GM18505 (cell line): ENCODE results near the gene EZH1.

Source experiments
- ATAC-seq: cut with Tn5 transposase; IDR thresholded peaks from one replicate; pipeline ENCODE4 v1.9.1; 2021; ENCODE audit not compliant: unreplicated experiment
- POLR2A ChIP-seq: IDR thresholded peaks from 4 replicates; pipeline ENCODE4 v1.6.1; 2011; ENCODE audit warnings: borderline replicate concordance; ENCODE audit not compliant: insufficient read depth, insufficient read length; ENCODE audit errors: extremely low read depth

Gene EZH1

GRCh38 chr17:42708588-42708987 is 36.3 kb downstream of the EZH1 start:
- TF ChIP-seq POLR2A, result no peak
- ATAC-seq, result no peak

- TF ChIP-seq POLR2A, result no peak
- no peak for ATAC-seq
Measured at GRCh38 chr17:42706732-42707131, 38.1 kb downstream of the EZH1 start.

- ATAC-seq, result peak; percentile 65
- peak; percentile 31 for TF ChIP-seq POLR2A
Measured at GRCh38 chr17:42704837-42705494, 39.9 kb downstream of the EZH1 start.

GRCh38 chr17:42704490-42704836 is 40.4 kb downstream of the EZH1 start:
- no peak for TF ChIP-seq POLR2A
- ATAC-seq, result peak; percentile 21

GRCh38 chr17:42702446-42702845 is 42.4 kb downstream of the EZH1 start:
- TF ChIP-seq POLR2A, result no peak
- no peak for ATAC-seq

- ATAC-seq, result no peak
- TF ChIP-seq POLR2A, result no peak
Measured at GRCh38 chr17:42700586-42701289, 44.1 kb downstream of the EZH1 start.

- TF ChIP-seq POLR2A, result no peak
- ATAC-seq, result no peak
Measured at GRCh38 chr17:42699415-42699740, 45.5 kb downstream of the EZH1 start.

GRCh38 chr17:42698736-42699414 is 46.0 kb downstream of the EZH1 start:
- TF ChIP-seq POLR2A, result no peak
- ATAC-seq, result no peak

GRCh38 chr17:42697108-42697811 is 47.6 kb downstream of the EZH1 start:
- no peak for TF ChIP-seq POLR2A
- ATAC-seq, result no peak

- no peak for ATAC-seq
- TF ChIP-seq POLR2A, result no peak
Measured at GRCh38 chr17:42695500-42695899, 49.3 kb downstream of the EZH1 start.

GRCh38 chr17:42694524-42694923 is 50.3 kb downstream of the EZH1 start:
- no peak for TF ChIP-seq POLR2A
- ATAC-seq, result no peak

GRCh38 chr17:42692489-42692888 is 52.4 kb downstream of the EZH1 start:
- TF ChIP-seq POLR2A, result no peak
- no peak for ATAC-seq

- ATAC-seq, result no peak
Measured at GRCh38 chr17:42691021-42691545, 53.8 kb downstream of the EZH1 start.

More at GRCh38 chr17:42691021-42691545, 53.8 kb downstream of the EZH1 start:
- TF ChIP-seq POLR2A, result no peak
